WTC11 (cell line): ENCODE results near the gene IL7R. TPM values are rescaled to one million over a fixed set of nuclear protein-coding genes. Genes with fewer than 3 reads are reported as not detected.

Experiments used
- ATAC-seq: fragments of 200-7000 bp; cut with Tn5 transposase; 2 replicates; pipeline ENCODE4 v1.10.0; 2021; ENCODE audit warnings: mild to moderate bottlenecking, moderate library complexity
- CTCF ChIA-PET: fragments of 300-600 bp; sonication (Branson Sonifier 250); formaldehyde crosslinking; loops from one replicate; lab custom pipeline; 2021; ENCODE audit warnings: antibody characterized with exemption; lab: Charles Lee
- POLR2A ChIA-PET: fragments of 350-600 bp; sonication (Branson Sonifier 250); formaldehyde crosslinking; loops from one replicate; lab custom pipeline; 2021; ENCODE audit warnings: antibody characterized with exemption; lab: Charles Lee
- DNase-seq: peaks from one replicate; pipeline ENCODE4 v3.0.0; 2021; ENCODE audit warnings: low spot score
- H3K27ac Mint-ChIP-seq: 2 replicates; pipeline ENCODE4 v1.8.0; 2021; ENCODE audit warnings: mixed read lengths
- H3K27me3 Mint-ChIP-seq: 2 replicates; pipeline ENCODE4 v1.8.0; 2021; ENCODE audit warnings: low read depth, mild to moderate bottlenecking, moderate library complexity, mixed read lengths
- H3K36me3 Mint-ChIP-seq: 2 replicates; pipeline ENCODE4 v1.8.0; 2021; ENCODE audit warnings: mixed read lengths
- H3K4me1 Mint-ChIP-seq: 2 replicates; pipeline ENCODE4 v1.8.0; 2022; ENCODE audit warnings: mixed read lengths
- H3K4me3 Mint-ChIP-seq: 2 replicates; pipeline ENCODE4 v1.8.0; 2021; ENCODE audit warnings: mild to moderate bottlenecking, moderate library complexity, mixed read lengths
- H3K9me3 Mint-ChIP-seq: 2 replicates; pipeline ENCODE4 v1.8.0; 2021; ENCODE audit warnings: mixed read lengths
- FOXK1 ChIP-seq: sonication (generic); formaldehyde crosslinking; IDR thresholded peaks from 2 replicates; pipeline ENCODE4 v1.8.0; 2022; ENCODE audit warnings: mild to moderate bottlenecking, moderate library complexity, missing genetic modification reagents
- FOXP4 ChIP-seq: sonication (generic); formaldehyde crosslinking; IDR thresholded peaks from 2 replicates; pipeline ENCODE4 v1.8.0; 2022; ENCODE audit warnings: mild to moderate bottlenecking, missing genetic modification reagents
- HMGA2 ChIP-seq: fragments of 250-450 bp; sonication (Bioruptor Pico); IDR thresholded peaks from 2 replicates; pipeline ENCODE4 v1.4.0; 2021; ENCODE audit warnings: mild to moderate bottlenecking, moderate library complexity
- IRF2 ChIP-seq: sonication (generic); formaldehyde crosslinking; IDR thresholded peaks from 2 replicates; pipeline ENCODE4 v1.8.0; 2022; ENCODE audit warnings: low read depth, missing genetic modification reagents, borderline replicate concordance
- MLX ChIP-seq: sonication (generic); formaldehyde crosslinking; IDR thresholded peaks from 2 replicates; pipeline ENCODE4 v1.8.1; 2023; ENCODE audit warnings: mild to moderate bottlenecking, missing genetic modification reagents, moderate library complexity
- RELA ChIP-seq: sonication (generic); formaldehyde crosslinking; IDR thresholded peaks from 2 replicates; pipeline ENCODE4 v1.8.1; 2022; ENCODE audit warnings: missing genetic modification reagents, mild to moderate bottlenecking, borderline replicate concordance
- SP1 ChIP-seq: sonication (generic); formaldehyde crosslinking; conservative IDR thresholded peaks from 2 replicates; pipeline ENCODE4 v1.8.1; 2022; ENCODE audit warnings: missing genetic modification reagents
- STAT6 ChIP-seq: sonication (generic); formaldehyde crosslinking; conservative IDR thresholded peaks from 2 replicates; pipeline ENCODE4 v1.8.1; 2023; ENCODE audit warnings: mild to moderate bottlenecking, low read depth, missing genetic modification reagents, moderate library complexity
- ZNF121 ChIP-seq: sonication (generic); formaldehyde crosslinking; IDR thresholded peaks from 2 replicates; pipeline ENCODE4 v1.8.0; 2023; ENCODE audit warnings: missing genetic modification reagents
- ZNF416 ChIP-seq: fragments of 250-450 bp; sonication (Bioruptor Pico); IDR thresholded peaks from 2 replicates; pipeline ENCODE4 v1.9.0; 2021; ENCODE audit warnings: mild to moderate bottlenecking, inconsistent platforms
- ZNF423 ChIP-seq: fragments of 250-450 bp; sonication (Bioruptor Pico); IDR thresholded peaks from 2 replicates; pipeline ENCODE4 v2.1.2; 2022; ENCODE audit warnings: mild to moderate bottlenecking, moderate library complexity
- total RNA-seq: library from RNA; stranded (reverse); gene quantifications from 3 replicates; pipeline ENCODE4 v1.2.3, GENCODE V29; 2021
- TF ChIP-seq, protein P1 (sequence below): sonication (generic); formaldehyde crosslinking; IDR thresholded peaks from 2 replicates; pipeline ENCODE4 v1.8.0; 2023; ENCODE audit warnings: missing genetic modification reagents
- TF ChIP-seq, protein P2 (sequence below): sonication (generic); formaldehyde crosslinking; IDR thresholded peaks from 2 replicates; pipeline ENCODE4 v1.8.1; 2023; ENCODE audit warnings: mild to moderate bottlenecking, missing genetic modification reagents, borderline replicate concordance
- TF ChIP-seq, protein P3 (sequence below): fragments of 250-450 bp; sonication (Bioruptor Pico); IDR thresholded peaks from 2 replicates; pipeline ENCODE4 v1.9.0; 2021; ENCODE audit warnings: mild to moderate bottlenecking
- TF ChIP-seq, protein P4 (sequence below): sonication (generic); formaldehyde crosslinking; IDR thresholded peaks from 2 replicates; pipeline ENCODE4 v1.8.0; 2022; ENCODE audit warnings: mild to moderate bottlenecking, missing genetic modification reagents
- TF ChIP-seq, protein P5 (sequence below): fragments of 250-450 bp; sonication (Bioruptor Pico); IDR thresholded peaks from 2 replicates; pipeline ENCODE4 v1.8.0; 2021; ENCODE audit warnings: mild to moderate bottlenecking

IL7R gene
- total RNA-seq, 1 experiment from 2014 or later = 0.57 TPM

GRCh38 chr5:35819668-35820067, 37.0 kb upstream of the IL7R start:
- H3K4me1 Mint-ChIP-seq = no peaks in the 10 kb centered on the region
- CTCF ChIA-PET = no interaction called here

GRCh38 chr5:35820735-35821134, 36.0 kb upstream of the IL7R start:
- peaks cover 2% of the 10 kb centered on the region; the same call in 1 of the 2 replicates for H3K27me3 Mint-ChIP-seq
- DNase-seq = no peak
- no peak overlapping the region for H3K27ac Mint-ChIP-seq
- no peaks in the 10 kb centered on the region for H3K36me3 Mint-ChIP-seq
- no peak overlapping the region for H3K4me3 Mint-ChIP-seq
- no peak for ATAC-seq
- H3K9me3 Mint-ChIP-seq = no peaks in the 10 kb centered on the region
- POLR2A ChIA-PET = no interaction called here
- TF ChIP-seq, protein P1, sequence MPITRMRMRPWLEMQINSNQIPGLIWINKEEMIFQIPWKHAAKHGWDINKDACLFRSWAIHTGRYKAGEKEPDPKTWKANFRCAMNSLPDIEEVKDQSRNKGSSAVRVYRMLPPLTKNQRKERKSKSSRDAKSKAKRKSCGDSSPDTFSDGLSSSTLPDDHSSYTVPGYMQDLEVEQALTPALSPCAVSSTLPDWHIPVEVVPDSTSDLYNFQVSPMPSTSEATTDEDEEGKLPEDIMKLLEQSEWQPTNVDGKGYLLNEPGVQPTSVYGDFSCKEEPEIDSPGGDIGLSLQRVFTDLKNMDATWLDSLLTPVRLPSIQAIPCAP (CRISPR knock-in tag) = no peak
- TF ChIP-seq, all 79 proteins: peak for 0
- CTCF ChIA-PET = no interaction called here
- no peaks in the 10 kb centered on the region for H3K4me1 Mint-ChIP-seq

More at GRCh38 chr5:35819668-35820067, 37.0 kb upstream of the IL7R start:
- H3K27me3 Mint-ChIP-seq = peaks cover under 1% of the 10 kb centered on the region; the same call in 1 of the 2 replicates
- no peaks in the 10 kb centered on the region for H3K9me3 Mint-ChIP-seq
- POLR2A ChIA-PET = no interaction called here
- TF ChIP-seq IRF2 (CRISPR knock-in tag) = no peak
- no peak for TF ChIP-seq FOXP4 (CRISPR knock-in tag)
- no peak for TF ChIP-seq STAT6
- TF ChIP-seq, protein P2, sequence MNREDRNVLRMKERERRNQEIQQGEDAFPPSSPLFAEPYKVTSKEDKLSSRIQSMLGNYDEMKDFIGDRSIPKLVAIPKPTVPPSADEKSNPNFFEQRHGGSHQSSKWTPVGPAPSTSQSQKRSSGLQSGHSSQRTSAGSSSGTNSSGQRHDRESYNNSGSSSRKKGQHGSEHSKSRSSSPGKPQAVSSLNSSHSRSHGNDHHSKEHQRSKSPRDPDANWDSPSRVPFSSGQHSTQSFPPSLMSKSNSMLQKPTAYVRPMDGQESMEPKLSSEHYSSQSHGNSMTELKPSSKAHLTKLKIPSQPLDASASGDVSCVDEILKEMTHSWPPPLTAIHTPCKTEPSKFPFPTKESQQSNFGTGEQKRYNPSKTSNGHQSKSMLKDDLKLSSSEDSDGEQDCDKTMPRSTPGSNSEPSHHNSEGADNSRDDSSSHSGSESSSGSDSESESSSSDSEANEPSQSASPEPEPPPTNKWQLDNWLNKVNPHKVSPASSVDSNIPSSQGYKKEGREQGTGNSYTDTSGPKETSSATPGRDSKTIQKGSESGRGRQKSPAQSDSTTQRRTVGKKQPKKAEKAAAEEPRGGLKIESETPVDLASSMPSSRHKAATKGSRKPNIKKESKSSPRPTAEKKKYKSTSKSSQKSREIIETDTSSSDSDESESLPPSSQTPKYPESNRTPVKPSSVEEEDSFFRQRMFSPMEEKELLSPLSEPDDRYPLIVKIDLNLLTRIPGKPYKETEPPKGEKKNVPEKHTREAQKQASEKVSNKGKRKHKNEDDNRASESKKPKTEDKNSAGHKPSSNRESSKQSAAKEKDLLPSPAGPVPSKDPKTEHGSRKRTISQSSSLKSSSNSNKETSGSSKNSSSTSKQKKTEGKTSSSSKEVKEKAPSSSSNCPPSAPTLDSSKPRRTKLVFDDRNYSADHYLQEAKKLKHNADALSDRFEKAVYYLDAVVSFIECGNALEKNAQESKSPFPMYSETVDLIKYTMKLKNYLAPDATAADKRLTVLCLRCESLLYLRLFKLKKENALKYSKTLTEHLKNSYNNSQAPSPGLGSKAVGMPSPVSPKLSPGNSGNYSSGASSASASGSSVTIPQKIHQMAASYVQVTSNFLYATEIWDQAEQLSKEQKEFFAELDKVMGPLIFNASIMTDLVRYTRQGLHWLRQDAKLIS = no peak
- TF ChIP-seq MLX (CRISPR knock-in tag) = no peak
- H3K4me3 Mint-ChIP-seq = no peak overlapping the region
- ATAC-seq (no peak), DNase-seq (no peak)
- H3K27ac Mint-ChIP-seq = no peak overlapping the region
- H3K36me3 Mint-ChIP-seq = no peaks in the 10 kb centered on the region

GRCh38 chr5:35821513-35821912, 35.2 kb upstream of the IL7R start:
- H3K27me3 Mint-ChIP-seq = peaks cover 2% of the 10 kb centered on the region
- no peaks in the 10 kb centered on the region for H3K4me1 Mint-ChIP-seq
- DNase-seq = no peak
- no peak overlapping the region for H3K4me3 Mint-ChIP-seq
- TF ChIP-seq HMGA2 (CRISPR knock-in tag) = no peak
- no peak overlapping the region for H3K27ac Mint-ChIP-seq
- no peak for ATAC-seq
- H3K9me3 Mint-ChIP-seq = no peaks in the 10 kb centered on the region
- ChIA-PET POLR2A (no interaction called here), CTCF (no interaction called here)
- no peaks in the 10 kb centered on the region for H3K36me3 Mint-ChIP-seq

GRCh38 chr5:35822511-35822910, 34.2 kb upstream of the IL7R start:
- Mint-ChIP-seq H3K36me3 (no peaks in the 10 kb centered on the region), H3K4me3 (no peak overlapping the region), H3K27ac (no peak overlapping the region), H3K4me1 (no peaks in the 10 kb centered on the region), H3K27me3 (peaks cover 2% of the 10 kb centered on the region), H3K9me3 (no peaks in the 10 kb centered on the region)
- POLR2A ChIA-PET = no interaction called here
- no peak for ATAC-seq
- CTCF ChIA-PET = interaction anchor here (1.2 kb wide), 1 partner anchor 171 kb away, joined by 3 read pairs; no protein-coding TSS in a partner anchor
- no peak for DNase-seq
- TF ChIP-seq, protein P3, sequence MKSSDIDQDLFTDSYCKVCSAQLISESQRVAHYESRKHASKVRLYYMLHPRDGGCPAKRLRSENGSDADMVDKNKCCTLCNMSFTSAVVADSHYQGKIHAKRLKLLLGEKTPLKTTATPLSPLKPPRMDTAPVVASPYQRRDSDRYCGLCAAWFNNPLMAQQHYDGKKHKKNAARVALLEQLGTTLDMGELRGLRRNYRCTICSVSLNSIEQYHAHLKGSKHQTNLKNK (CRISPR knock-in tag) = no peak
- no peak for TF ChIP-seq ZNF416 (CRISPR knock-in tag)
- no peak for TF ChIP-seq RELA (CRISPR knock-in tag)
- no peak for TF ChIP-seq FOXK1 (CRISPR knock-in tag)
- no peak for TF ChIP-seq ZNF423 (CRISPR knock-in tag)
- TF ChIP-seq SP1 (CRISPR knock-in tag) = no peak
- TF ChIP-seq, protein P4, sequence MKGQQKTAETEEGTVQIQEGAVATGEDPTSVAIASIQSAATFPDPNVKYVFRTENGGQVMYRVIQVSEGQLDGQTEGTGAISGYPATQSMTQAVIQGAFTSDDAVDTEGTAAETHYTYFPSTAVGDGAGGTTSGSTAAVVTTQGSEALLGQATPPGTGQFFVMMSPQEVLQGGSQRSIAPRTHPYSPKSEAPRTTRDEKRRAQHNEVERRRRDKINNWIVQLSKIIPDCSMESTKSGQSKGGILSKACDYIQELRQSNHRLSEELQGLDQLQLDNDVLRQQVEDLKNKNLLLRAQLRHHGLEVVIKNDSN (CRISPR knock-in tag) = no peak
- TF ChIP-seq, protein P5, sequence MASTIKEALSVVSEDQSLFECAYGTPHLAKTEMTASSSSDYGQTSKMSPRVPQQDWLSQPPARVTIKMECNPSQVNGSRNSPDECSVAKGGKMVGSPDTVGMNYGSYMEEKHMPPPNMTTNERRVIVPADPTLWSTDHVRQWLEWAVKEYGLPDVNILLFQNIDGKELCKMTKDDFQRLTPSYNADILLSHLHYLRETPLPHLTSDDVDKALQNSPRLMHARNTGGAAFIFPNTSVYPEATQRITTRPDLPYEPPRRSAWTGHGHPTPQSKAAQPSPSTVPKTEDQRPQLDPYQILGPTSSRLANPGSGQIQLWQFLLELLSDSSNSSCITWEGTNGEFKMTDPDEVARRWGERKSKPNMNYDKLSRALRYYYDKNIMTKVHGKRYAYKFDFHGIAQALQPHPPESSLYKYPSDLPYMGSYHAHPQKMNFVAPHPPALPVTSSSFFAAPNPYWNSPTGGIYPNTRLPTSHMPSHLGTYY (CRISPR knock-in tag) = no peak
- no peak for TF ChIP-seq ZNF121 (CRISPR knock-in tag)
